HG03159 (cell line): Measurements from ENCODE around the gene TBC1D19.

Experiments
- ATAC-seq: cut with Tn5 transposase; IDR thresholded peaks from one replicate; pipeline ENCODE4 v1.9.1; 2021; ENCODE audit warnings: mild to moderate bottlenecking, moderate library complexity; ENCODE audit not compliant: unreplicated experiment

The TBC1D19 gene

DNA sequence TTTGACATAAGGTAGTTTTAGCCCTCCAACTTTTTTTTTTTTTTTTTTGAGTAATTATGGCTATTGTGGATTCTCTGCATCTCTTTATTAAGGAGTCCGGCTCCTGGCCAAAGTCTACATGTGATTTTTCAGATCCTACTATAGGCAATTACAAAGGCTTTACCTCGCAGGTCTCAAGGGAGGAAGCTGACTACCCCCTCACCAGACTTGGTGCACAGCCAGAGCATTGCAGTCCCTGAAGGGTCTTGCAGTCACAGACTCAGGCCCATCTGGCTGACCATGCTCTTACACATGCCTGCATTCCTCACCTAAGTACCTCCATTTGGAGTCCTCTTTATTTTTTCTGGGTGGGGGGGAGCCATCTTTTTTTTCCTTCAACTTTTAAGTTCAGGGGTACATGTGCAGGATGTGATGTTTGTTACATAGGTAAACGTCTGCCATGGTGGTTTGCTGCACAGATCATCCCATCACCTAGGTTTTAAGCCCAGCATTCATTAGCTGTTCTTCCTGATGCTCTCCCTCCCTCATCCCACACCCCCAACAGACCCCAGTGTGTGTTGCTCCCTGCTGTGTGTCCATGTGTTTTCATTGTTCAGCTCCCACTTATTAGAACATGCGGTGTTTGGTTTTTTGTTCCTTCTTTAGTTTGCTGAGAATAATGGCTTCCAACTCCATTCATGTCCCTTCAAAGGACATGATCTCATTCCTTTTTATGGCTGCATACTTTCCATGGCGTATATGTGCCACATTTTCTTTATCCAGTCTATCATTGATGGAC is 188.4 kb downstream of the TBC1D19 start:
- no peak for ATAC-seq

DNA sequence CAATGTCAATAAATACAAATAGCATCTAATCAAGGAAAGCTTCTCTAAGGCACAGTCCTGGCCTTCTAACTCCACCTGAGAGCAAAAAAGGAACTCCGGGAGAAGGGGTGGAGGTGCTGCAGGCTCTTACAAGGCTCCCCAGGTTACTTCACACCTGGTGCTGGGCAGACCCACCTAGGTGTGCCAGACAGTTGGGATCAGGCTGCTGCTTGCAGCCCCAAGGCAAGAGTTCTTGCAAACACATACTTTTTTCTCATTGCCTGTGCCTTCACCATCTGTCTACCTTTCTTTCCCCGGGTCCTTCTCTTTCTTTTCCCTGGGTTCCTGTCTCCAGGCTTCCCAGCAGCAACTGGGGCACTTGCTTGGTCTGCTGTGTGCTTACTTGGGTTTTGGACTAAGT is 195.3 kb downstream of the TBC1D19 start:
- no peak for ATAC-seq

DNA sequence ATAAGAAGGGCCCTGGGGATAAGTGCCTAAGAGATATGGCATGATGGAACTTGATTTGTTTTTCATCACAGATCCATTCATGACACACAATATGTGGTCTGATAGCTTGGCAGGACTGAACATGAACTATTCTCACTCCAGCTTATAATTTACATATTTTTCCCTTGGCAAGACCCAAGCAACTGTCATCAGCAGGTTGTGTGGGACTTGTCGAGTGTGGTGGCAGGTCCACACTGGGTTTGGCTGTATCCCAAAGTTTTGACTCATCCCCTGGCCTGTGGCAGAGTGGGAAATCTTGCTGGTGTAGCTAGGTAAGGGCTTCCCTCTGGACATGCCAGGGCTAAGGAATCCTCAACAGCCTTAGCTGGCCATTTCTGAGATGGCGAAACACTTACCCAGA is 195.8 kb downstream of the TBC1D19 start:
- ATAC-seq, result no peak

DNA sequence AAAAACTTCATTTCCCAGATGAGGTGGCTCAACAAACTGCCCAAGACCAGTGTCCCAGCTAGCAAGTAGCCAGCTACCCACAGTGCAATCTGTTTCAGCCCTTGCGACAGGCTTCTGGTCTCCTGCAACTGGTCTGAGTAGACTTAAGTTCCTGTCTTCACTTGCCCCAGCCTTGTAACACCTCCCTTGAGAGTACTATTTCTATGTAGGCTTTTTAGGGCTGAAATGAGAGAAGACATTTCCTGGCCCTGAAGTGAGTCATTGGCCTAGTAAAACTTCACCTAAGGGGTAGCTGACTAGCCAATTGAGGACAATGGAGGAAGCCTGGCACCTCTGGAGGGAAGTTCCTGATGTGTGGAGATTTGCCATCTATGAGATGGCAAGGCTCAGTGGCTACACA is 196.7 kb downstream of the TBC1D19 start:
- ATAC-seq, result peak; percentile 78

DNA sequence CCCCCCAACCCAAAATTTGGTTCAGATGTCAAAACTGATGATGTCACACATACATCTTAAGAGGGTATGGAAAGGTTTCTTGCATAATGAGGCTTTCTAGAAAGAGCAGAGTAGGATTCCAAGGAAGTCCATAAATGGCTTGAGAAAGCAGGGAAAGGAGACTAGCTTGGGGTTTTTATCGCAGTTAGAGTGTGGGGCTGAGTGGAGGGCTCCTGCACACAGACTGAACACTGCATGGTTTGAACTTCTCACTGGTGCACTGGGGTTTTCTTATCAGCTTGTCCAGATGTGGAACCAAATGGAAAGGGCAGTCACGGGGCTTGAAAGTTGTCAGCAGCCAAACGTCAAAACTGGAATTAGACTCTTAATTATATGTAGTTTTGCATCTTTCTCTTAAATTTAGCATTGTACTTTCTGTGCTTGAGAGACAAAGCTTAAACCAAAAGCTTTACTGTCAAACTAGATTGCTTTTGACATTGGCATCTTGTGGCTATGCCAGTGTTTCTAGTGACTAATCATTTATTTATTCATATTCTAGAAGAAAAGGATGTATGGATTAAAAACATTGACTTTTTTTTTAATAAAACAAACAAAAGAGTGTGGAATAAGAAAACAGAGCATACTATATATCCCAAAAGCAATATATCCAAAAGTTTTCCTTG is 198.4 kb downstream of the TBC1D19 start:
- no peak for ATAC-seq

DNA sequence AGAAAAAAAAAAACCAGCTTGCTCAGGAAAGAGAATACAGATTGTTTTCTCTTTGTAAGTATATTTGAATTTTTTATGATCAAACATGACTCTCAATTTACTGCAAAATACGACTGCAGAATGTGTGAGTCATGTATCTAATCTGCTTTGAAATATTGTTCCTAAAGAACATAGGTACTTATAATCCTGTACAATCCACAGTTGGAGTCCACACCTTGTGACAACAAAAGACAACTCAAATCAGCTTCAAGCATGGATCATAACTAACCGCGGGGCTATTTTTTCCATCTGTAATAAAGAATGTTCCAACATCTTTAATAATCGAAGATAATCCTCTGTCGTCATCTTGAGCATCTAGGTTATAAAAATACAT is 198.9 kb downstream of the TBC1D19 start:
- ATAC-seq, result no peak

DNA sequence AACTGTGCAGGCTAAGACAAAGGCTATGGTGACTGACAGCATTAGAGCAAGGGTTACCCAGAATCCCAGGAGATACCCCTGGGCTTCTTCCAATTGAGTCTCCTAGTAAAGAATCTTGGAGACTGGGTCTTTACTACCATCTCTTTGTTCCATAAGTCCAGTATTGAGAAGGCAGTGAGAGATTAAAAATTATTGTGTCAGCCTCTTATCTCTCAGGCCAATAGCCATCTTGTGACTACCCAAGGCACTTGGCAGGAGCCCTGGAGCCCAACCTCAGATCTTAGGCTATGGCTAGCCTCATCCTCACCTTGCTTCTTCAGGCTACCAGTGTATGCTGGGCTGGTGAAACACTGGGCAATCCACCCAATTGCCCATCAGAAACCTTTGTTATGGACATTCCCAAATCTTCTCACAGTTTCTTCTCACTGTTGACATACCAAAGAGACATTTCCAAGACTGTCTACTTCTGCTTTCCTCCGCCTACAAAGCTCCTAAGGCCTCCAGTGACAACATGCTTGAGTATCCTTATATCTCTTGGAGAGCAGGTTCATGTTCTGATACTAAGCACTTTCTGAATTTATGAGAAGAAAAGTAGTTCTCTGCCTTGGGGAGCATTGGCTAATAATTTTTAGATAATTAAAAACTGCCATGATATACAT is 200.5 kb downstream of the TBC1D19 start:
- ATAC-seq, result no peak

DNA sequence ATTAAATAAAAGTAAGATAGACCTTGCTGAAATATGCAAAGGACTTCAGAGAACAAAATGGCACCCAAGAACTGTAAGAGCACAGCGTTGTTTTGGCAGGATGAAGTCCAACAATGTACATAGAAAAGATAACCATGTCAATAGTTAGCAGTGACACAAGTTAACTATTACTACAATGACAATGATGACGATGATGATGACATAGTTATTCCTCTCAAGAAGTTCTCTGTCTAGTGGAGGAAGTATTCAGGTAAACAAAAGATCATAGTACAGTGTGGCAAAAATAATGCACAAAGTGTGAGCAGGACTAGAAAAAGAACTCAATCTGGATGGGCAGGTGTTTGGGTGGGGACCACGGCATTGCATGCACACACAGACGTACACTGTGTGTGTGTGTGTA is 201.4 kb downstream of the TBC1D19 start:
- ATAC-seq, result no peak

DNA sequence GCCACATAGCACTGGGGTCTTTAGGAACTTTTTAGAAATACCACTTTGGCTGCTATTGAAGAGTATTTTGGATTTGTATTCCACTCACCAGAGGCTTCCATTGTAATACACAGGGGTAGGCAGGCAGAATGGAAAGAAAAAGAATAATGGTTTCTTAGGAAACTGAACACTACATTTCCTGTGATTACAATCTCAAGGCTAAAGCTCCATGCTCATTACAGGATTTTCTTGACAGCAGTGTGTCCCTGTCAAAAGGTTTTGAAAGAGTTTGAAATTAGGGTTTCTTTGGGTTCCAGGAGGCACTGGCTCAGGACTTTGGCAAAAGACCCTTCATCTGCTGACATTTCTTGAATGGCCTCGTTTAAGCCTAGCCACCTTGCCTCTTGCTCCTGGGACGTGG is 201.9 kb downstream of the TBC1D19 start:
- ATAC-seq, result no peak

DNA sequence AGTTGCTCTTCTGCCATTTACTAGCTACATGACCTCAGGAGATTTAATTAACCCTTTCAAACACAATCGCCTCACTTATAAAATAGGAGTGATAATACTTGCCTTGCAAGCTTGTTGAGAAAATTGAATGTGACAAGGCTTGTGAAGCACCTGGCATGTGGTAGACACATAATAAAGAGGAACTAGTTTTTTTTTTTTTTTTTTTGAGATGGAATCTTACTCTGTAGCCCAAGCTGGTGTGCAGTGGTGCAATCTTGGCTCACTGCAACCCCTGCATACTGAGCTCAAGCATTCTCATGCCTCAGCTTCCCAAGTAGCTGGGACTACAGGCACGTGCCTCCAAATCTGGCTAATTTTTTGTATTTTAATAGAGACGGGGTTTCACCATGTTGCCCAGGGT is 203.0 kb downstream of the TBC1D19 start:
- no peak for ATAC-seq

DNA sequence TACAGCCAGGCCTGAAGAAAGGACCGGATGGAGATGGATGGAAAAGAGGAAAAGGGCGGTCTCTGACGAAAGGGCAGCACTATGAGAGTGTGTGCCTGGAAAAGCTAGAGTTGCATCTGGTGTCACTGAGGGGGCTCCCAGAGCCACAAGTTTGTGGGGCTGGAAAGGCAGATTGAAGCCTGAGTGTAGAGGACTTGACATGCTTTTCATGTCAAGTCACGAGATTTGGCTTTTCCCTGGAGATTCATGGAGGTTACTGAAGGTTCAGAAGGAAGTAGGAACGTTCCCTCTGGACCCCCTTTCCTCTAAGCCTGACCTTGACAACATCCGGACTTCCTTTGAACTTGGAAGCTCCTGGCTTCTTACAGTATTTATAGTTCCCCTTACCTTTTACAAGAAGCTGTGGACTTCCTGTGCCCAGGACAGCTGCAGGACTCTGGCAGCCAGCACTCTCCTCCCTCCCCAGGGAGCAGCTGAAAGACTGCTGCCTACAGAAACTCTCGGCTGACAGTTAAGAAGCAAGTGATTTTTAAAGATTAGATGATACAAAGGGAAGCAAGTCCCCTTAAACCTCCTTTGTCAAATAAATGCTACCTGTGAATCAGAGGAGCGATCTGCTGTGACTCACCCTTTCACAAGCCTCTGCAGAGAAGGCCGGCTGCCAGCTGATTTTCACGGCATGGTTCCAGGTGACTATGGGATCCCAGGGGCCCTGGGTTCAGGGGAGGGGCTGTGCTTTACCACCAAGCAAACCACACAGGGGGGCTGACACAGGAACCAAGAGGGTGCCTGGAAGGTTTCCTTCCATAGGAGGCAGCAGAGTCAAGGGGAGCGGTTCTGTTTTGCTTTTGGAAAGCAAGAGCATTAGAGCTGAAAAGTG is 203.8 kb downstream of the TBC1D19 start:
- no peak for ATAC-seq

DNA sequence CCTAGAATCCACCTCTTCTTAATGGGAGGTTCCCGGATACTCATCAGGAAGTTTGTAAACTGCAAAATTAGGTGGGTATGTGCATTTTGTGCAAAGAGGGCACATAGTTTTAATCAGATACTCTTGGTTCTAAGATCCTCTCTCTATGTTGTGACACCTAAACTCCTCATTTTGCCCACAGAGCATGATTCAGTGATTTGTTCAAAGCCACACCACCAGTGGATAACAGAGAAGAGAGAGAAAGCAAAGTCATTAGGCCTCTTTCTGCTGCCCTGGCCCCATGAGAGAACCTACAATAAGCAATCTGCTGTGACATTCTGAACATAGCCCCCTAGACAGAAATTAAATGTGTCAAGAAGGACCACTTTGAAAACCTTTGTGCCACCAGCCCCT is 204.5 kb downstream of the TBC1D19 start:
- no peak for ATAC-seq

DNA sequence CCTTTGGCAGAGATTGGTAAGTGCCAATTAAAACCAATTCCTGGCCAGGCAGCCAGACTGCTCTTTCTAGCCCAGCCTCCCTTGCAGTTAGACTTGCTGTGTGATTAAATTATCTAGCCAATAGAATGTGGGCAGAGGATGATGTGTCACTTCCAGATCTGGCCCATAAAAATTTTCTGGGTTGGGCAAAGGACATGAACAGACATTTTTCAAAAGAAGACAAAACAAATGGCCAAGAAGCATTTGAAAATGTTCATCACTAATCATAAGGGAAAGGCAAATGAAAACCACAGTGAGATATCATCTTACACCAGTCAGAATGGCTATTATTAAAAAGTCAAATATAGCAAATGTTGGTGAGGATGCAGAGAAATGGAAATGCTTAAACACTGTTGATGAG is 205.3 kb downstream of the TBC1D19 start:
- no peak for ATAC-seq

DNA sequence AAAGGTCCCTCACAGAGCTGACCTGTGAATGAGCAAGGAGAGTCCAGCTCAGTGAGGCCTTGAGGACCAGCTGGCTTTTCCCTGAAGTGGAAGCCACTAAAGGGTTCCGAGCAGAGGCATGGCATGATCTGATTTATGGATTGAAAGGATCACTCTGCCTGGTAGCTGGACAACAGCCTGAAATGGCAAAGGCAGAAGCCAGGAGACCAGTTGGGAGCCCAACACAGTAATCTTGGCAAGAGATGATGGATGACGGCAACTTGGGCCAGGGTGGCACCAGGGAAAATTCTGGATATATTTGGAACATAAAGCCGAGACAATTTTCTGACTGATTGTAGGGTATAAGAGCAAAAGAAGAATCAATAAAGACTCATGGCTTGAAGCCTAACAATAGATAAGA is 207.5 kb downstream of the TBC1D19 start:
- ATAC-seq, result no peak

DNA sequence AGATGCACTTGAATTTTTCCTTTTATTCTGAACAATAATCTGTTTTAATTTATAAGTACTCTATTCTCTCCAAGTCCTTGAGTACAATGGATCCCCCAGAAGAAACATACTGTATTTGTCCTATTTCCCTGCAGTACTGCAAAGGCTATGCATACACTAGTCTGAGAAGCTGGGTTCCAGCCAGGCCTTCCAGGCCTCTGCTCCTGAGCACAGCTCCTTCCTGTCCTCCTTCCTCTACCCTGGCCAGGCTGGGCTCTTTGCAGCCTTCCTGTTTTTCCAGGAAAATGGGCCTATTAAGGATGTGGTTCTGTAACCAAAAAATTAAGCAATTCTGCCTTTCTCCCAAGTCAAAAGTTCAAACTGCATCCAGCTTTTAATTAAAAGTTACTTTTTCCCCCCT is 208.8 kb downstream of the TBC1D19 start:
- ATAC-seq, result no peak

DNA sequence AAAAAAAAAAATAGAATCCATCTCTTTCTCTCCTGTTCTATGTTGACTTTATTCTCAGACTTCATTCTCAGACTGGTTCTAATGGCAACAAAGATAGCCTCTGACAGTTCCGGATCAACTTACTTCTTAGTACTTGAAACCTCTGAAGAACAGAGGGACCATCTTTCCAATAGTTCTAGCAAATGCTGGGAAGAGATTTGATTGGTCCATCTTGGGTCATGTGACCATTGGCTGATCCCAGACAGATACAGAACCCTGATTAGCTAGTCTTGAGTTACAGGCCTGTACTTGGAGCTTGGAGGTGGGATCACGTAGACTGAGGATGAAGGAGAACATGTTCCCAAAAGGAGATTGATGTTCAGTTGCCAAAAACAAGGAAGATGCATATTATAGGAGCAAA is 209.9 kb downstream of the TBC1D19 start:
- no peak for ATAC-seq

DNA sequence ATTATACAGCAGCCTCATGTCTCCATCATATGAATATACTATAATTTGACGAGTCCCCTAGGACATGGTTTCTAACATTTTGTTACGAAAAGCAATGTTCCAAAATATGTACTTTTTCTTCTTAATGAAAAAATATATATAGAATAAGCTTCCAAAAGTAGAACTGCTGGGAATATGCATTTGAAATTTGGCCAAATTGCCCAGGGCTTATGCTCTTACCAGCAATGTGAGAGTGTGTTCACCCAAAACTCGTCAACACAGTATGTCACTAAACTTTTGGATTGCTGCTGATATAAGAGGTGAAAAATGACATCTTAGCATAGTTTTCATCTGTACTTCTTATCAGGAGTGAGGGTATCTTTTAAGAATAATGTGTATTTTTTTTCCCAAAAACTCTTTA is 212.2 kb downstream of the TBC1D19 start:
- no peak for ATAC-seq

DNA sequence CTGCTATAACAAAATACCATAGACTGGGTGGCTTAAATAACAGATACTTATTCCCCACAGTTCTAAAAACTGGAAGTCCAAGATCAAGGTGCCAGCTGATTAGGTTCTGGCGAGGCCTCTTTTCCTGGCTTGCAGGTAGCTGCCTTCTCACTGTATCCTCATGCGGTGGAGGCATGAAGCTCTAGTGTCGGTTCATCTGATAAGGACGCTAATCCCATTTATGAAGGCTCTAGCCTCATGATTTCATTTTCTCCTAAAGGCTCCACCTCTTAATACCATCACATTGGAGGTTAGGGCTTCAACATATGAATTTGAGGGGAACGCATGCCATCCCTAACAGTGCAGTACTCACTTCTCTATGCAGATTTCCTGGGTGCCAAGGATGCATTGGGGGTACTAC is 218.9 kb downstream of the TBC1D19 start:
- no peak for ATAC-seq

DNA sequence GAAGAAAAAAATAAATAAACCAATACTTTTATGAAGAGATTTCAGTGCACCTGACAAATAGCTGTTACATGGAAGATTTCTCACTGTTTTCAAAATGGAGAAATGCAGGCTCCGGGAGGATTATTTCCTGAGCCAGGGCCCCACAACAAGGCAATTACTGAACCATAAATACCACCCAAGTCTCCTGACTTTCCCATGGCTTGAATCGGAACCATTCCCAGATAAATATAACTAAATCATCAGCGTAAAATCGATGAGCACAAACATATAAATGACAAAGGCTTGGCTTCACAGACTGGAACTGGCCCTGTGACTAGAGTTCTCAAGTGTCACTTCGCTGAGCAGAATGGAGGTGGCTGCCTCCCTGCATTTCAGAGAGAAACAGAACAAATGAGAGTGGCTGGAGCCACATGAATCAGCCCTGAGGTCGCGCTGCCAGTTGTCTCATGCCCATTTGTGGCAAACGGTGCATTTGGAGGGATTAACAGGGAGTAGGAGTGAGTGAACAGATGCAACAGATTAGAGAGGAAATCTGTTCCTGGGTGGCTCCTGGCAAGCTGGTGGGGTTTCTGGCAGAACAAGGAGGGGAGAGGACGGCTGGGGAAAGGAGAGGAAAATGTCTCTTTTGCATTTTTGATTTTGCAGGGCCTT is 219.5 kb downstream of the TBC1D19 start:
- no peak for ATAC-seq

DNA sequence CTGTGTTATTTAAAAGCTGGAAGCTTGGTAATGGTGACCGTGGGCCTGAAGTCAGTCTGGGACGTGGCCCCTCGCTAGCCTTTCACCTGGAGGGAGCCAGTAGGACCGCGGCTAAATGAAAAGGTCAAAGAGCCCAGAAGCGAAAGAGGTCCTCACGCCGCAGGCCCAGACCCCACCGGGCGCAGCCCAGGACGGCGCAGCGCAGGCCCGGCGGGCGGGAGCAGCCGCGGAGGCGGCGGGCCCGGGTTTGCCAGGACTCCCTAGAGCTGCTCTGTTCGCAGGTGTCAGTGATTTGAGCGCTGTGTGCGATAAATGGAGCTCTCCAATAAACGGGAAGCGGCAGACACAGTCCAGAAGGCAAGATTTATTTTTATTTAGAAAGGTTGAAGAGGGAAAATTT is 220.6 kb downstream of the TBC1D19 start:
- ATAC-seq, result no peak

DNA sequence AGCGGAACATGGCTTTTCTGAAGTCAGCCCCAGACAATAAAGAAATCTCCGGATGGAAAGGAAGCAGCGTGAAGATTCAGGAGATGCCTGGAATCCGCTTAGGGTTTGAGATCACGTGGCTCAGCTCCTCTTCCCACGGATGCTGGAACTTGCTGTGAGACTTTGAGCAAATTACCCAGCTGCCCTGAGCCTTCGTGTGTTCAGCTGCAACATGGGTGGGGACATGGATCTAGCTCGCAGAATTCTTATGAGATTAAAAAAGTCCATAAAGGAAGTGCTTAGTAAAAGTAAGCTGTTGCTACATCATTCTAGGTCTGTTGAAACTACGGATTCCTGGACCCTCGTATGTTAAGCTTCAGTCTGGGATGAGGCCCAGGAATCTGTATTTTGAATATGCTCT is 221.0 kb downstream of the TBC1D19 start:
- ATAC-seq, result no peak
